ENCODE results near the gene ZMYM1. TPM values are rescaled to one million over a fixed set of nuclear protein-coding genes. Genes with fewer than 3 reads are reported as not detected.
A peak's percentile ranks its signal among the peaks of the same experiment; 100 is the strongest.

ZMYM1 gene
- total RNA-seq (10 to 100 TPM; 13.7 to 26.5 (median 17.6) TPM), total RNA-seq (3.1 to 49.2 (median 19.7) reads per million in 29 experiments)
- total RNA-seq (2013), result 23.9 TPM

DNA sequence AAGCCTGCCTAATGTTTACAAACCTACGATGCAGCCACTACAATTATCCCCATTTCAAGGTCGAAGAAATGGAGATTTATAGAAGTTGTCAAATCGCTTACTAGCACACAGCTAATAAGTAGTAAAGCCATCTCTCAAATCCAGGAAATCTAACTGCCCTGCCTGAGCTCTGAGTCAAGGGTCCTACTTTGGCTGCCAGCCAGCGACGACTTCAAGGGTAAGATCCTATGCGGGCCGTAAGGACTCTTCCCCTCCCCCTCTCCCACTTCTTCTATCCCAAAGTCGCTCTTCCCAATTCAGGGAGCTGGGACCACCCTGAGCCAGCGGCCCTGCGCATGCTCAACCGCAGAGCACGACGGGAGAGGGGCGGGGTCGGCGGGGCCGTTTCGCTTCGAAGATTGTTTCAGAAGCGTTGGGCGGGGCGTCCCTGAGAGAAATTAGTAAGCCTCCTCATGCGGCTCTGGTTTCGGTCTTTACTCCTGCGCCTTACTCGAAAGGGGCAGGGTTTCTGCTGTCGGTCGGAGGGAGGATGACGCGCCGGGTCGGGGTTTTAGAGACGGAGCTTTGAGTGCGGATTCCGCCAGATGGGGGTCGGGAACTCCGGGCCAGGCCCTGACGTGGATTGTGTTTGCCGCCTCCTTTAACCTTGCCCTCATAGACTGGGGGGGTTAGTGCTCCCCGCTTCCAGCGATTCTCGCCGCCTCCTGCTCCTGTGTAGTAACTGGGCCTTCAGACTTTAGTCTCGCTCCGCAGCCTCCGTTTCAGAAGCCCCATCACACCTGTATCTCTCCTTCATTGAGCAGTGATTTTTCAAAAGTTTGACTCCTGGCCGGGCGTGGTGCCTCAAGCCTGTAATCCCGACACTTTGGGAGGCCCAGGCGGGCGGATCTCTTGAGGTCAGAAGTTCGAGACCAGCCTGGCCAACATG lies at the start of gene ZMYM1:
Gene ZMYM1, plus strand, starts transcription at position 383 of the 928 bp plus-strand sequence. CDS start 14,603 bp downstream, outside the sequence.
- Histone ChIP-seq H3K36me3 (ENCODE audit: control insufficient read depth in 2 of 2, extremely low read depth in 1 of 2, insufficient read depth in 1 of 2, low read length in 1 of 2) (no peaks in the 10 kb centered on the region), H3K4me1 (ENCODE audit: control insufficient read depth in 1 of 2, extremely low read depth in 1 of 2, insufficient read depth in 2 of 2, low read length in 2 of 2) (peaks cover 2 to 22% of the 10 kb centered on the region in 2 experiments), H3K27me3 (replicated peaks in 1 of 2; ENCODE audit: control insufficient read depth in 2 of 2, extremely low read depth in 1 of 2, insufficient read depth in 2 of 2, low read length in 1 of 2) (peaks cover 0 to 7% of the 10 kb centered on the region in 2 experiments), H3K4me3 (ENCODE audit: control insufficient read depth in 1 of 2, extremely low read depth in 1 of 2, low read length in 1 of 2) (peak within 1 kb of the TSS; percentile 60 to 90), H3K27ac (ENCODE audit: low read length) (peak within 1 kb of the TSS; percentile 85), H3K9me3 (no peaks in the 10 kb centered on the region)
- peak; percentile 54 to 84 (median 73) for DNase-seq
- peaks cover 13% of the 10 kb centered on the region for H3K36me3 Mint-ChIP-seq
- peaks cover 8 to 13% of the 10 kb centered on the region in 2 donors for H3K27me3 Mint-ChIP-seq
- peak within 1 kb of the TSS; percentile 97 to 99 (median 98) for H3K4me3 Mint-ChIP-seq
- H3K4me1 Mint-ChIP-seq, result peaks cover 39 to 45% (median 42%) of the 10 kb centered on the region in 3 donors
- ChIA-PET POLR2A (interaction anchor here in 1 of 2 donors (0.6 kb wide), 1 partner anchor 215 kb away, joined by 3 read pairs; no protein-coding TSS in a partner anchor), CTCF (interaction anchor here (0.6 to 1.3 kb wide), 5 partner anchors 17 to 692 kb away, joined by 3 read pairs; no protein-coding TSS in a partner anchor)
- no peaks in the 10 kb centered on the region for H3K9me3 Mint-ChIP-seq
- peak within 1 kb of the TSS; percentile 99 for H3K27ac Mint-ChIP-seq
- peak; percentile 91 to 92 (median 91) for ATAC-seq (replicated peaks in 1 of 4)
- under 1% methylated on average over 45 of the region's 52 CpGs for WGBS (ENCODE audit: insufficient coverage)

DNA sequence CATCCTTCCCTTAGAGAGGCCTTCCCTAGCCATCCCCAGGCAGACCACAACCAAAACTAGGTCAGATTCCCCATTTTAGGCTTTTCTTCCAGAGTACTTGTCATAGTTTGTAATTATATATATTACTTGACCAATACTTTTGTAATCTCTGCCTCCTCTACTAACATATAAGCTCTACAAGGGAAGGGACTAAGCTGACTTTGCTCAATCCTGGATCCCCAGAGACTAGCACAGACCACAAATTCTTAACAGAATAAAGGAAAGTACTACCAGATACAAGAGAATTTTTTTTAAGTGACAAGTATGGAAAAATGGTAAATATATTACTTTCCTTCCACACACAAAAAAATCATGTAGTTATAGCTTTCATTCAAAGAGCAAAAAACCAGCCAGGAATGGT lies 49.4 kb upstream of the ZMYM1 start:
- H3K9me3 Mint-ChIP-seq, result peaks cover 0 to 10% (median 4%) of the 10 kb centered on the region in 3 donors
- H3K27ac Mint-ChIP-seq, result peak overlapping the region in 1 of 2 donors; percentile 63
- Histone ChIP-seq H3K27ac (ENCODE audit: low read length) (no peak overlapping the region), H3K4me3 (ENCODE audit: control insufficient read depth in 1 of 2, extremely low read depth in 1 of 2, low read length in 1 of 2) (no peak overlapping the region), H3K36me3 (ENCODE audit: control insufficient read depth in 2 of 2, extremely low read depth in 1 of 2, insufficient read depth in 1 of 2, low read length in 1 of 2) (peaks cover 0 to 11% of the 10 kb centered on the region in 2 donors), H3K9me3 (no peaks in the 10 kb centered on the region), H3K4me1 (ENCODE audit: control insufficient read depth in 1 of 2, extremely low read depth in 1 of 2, insufficient read depth in 2 of 2, low read length in 2 of 2) (peaks cover 7 to 20% of the 10 kb centered on the region in 2 experiments), H3K27me3 (replicated peaks in 1 of 2; ENCODE audit: control insufficient read depth in 2 of 2, extremely low read depth in 1 of 2, insufficient read depth in 2 of 2, low read length in 1 of 2) (no peaks in the 10 kb centered on the region)
- ChIA-PET CTCF (interaction anchor here (0.6 to 1.2 kb wide), 3 partner anchors 38 to 110 kb away, joined by 3 to 4 read pairs (median 3); partner anchors contain the start of gene TMEM35B (in 1 of the 2)), POLR2A (no interaction called here)
- ATAC-seq (replicated peaks in 1 of 4) (no peak), DNase-seq (no peak)
- H3K27me3 Mint-ChIP-seq, result no peaks in the 10 kb centered on the region
- H3K4me3 Mint-ChIP-seq, result peak overlapping the region; percentile 90 to 97 (median 96)
- peaks cover 31% of the 10 kb centered on the region for H3K36me3 Mint-ChIP-seq
- peaks cover 45 to 51% (median 51%) of the 10 kb centered on the region in 3 donors for H3K4me1 Mint-ChIP-seq

- peaks cover 45 to 51% (median 50%) of the 10 kb centered on the region in 3 donors for H3K4me1 Mint-ChIP-seq
- peaks cover 0 to 11% of the 10 kb centered on the region in 2 donors for H3K36me3 ChIP-seq (ENCODE audit: control insufficient read depth in 2 of 2, extremely low read depth in 1 of 2, insufficient read depth in 1 of 2, low read length in 1 of 2)
- peaks cover 7 to 20% of the 10 kb centered on the region in 2 experiments for H3K4me1 ChIP-seq (ENCODE audit: control insufficient read depth in 1 of 2, extremely low read depth in 1 of 2, insufficient read depth in 2 of 2, low read length in 2 of 2)
- H3K27ac Mint-ChIP-seq, result peak overlapping the region; percentile 98 to 99
- no peak overlapping the region for H3K27ac ChIP-seq (ENCODE audit: low read length)
- POLR2A ChIA-PET, result interaction anchor here in 1 of 2 donors (0.6 kb wide), 1 partner anchor 597 kb away, joined by 3 read pairs; no protein-coding TSS in a partner anchor
- H3K27me3 ChIP-seq (replicated peaks in 1 of 2; ENCODE audit: control insufficient read depth in 2 of 2, extremely low read depth in 1 of 2, insufficient read depth in 2 of 2, low read length in 1 of 2), result no peaks in the 10 kb centered on the region
- DNase-seq (no peak), ATAC-seq (replicated peaks in 1 of 4) (no peak)
- H3K36me3 Mint-ChIP-seq, result peaks cover 31% of the 10 kb centered on the region
- H3K9me3 ChIP-seq, result no peaks in the 10 kb centered on the region
- H3K27me3 Mint-ChIP-seq, result no peaks in the 10 kb centered on the region
- H3K4me3 ChIP-seq (ENCODE audit: control insufficient read depth in 1 of 2, extremely low read depth in 1 of 2, low read length in 1 of 2), result peak overlapping the region; percentile 21 to 76
- H3K4me3 Mint-ChIP-seq, result peak overlapping the region; percentile 90 to 97 (median 96)
- CTCF ChIA-PET, result interaction anchor here in 1 of 2 donors (0.6 kb wide), 1 partner anchor 110 kb away, joined by 3 read pairs; no protein-coding TSS in a partner anchor
- peaks cover 0 to 10% (median 4%) of the 10 kb centered on the region in 3 donors for H3K9me3 Mint-ChIP-seq
- no CpG with 5 or more reads among the region's 5 CpGs for WGBS (ENCODE audit: insufficient coverage)
Measured at GRCh38 chr1:35030338-35030737, 48.8 kb upstream of the ZMYM1 start.

DNA sequence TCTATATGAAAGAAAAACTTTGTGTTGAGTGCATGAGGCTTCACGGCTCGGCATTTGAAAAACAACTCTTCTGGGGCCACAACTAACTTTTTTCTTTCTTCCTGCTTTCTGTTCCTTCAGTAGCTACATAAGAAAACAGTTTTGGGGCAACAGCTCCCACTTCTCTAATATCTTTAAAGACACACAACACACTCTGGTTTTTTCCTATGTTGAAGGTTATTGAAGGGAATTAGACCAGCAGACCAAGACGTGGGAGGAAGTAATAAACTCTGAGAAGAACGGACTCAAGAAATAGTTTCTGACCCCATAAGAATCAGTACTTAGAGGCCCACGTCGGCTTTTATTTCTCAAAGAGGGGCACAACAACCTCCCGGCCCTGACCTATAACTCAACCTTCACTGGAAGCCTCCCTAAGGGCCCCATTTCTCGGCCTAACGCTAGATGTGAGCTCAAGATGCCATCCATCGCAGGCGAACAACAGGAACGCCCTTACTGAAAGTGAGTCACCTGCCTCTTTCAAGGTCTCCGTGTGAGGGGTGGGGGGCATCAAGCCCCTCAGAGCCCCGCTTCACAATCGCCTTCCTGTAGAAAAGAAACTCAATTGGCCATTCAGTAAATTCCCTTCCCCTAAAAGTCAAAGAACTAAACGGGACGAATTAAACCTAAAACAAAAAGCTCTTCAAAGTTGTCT lies 48.3 kb upstream of the ZMYM1 start:
- peak in 3 of 4 experiments; percentile 48 to 58 (median 50) for ATAC-seq (replicated peaks in 1 of 4)
- Histone ChIP-seq H3K27ac (ENCODE audit: low read length) (peak overlapping the region; percentile 53), H3K9me3 (no peaks in the 10 kb centered on the region), H3K36me3 (ENCODE audit: control insufficient read depth in 2 of 2, extremely low read depth in 1 of 2, insufficient read depth in 1 of 2, low read length in 1 of 2) (peaks cover 0 to 9% of the 10 kb centered on the region in 2 donors), H3K27me3 (replicated peaks in 1 of 2; ENCODE audit: control insufficient read depth in 2 of 2, extremely low read depth in 1 of 2, insufficient read depth in 2 of 2, low read length in 1 of 2) (no peaks in the 10 kb centered on the region), H3K4me3 (ENCODE audit: control insufficient read depth in 1 of 2, extremely low read depth in 1 of 2, low read length in 1 of 2) (peak overlapping the region; percentile 76 to 89), H3K4me1 (ENCODE audit: control insufficient read depth in 1 of 2, extremely low read depth in 1 of 2, insufficient read depth in 2 of 2, low read length in 2 of 2) (peaks cover 7 to 20% of the 10 kb centered on the region in 2 experiments)
- peaks cover 40 to 47% (median 45%) of the 10 kb centered on the region in 3 donors for H3K4me1 Mint-ChIP-seq
- H3K27ac Mint-ChIP-seq, result peak overlapping the region; percentile 98 to 99
- DNase-seq, result peak in 29 of 35 experiments; percentile 3 to 43 (median 11)
- peaks cover 0 to 10% (median 4%) of the 10 kb centered on the region in 3 donors for H3K9me3 Mint-ChIP-seq
- WGBS (ENCODE audit: insufficient coverage), result 0% methylated on average over 5 of the region's 17 CpGs
- peak overlapping the region; percentile 90 to 97 (median 96) for H3K4me3 Mint-ChIP-seq
- ChIA-PET CTCF (no interaction called here), POLR2A (interaction anchor here in 1 of 2 donors (0.6 to 0.8 kb wide), 2 partner anchors 50 to 596 kb away, joined by 3 read pairs; no protein-coding TSS in a partner anchor)
- no peaks in the 10 kb centered on the region for H3K27me3 Mint-ChIP-seq
- peaks cover 26% of the 10 kb centered on the region for H3K36me3 Mint-ChIP-seq

DNA sequence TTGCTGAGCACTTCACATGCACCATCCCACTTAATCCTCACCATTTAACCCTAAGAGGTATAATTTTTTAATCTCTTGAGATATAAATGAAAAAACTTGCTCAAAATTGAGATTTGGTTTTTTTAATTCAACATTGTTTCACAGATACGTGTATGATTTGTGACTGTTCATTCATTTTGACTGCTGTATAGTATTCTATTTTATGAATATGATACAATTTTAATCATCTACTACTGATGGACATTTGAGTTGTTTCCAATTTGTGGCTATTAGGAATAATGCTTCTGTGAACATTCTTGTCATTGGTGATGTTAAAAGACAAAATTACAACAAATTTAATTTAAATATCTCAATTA lies 46.8 kb upstream of the ZMYM1 start:
- peaks cover 18% of the 10 kb centered on the region for H3K36me3 Mint-ChIP-seq
- peaks cover 0 to 10% (median 4%) of the 10 kb centered on the region in 3 donors for H3K9me3 Mint-ChIP-seq
- H3K27me3 Mint-ChIP-seq, result no peaks in the 10 kb centered on the region
- Histone ChIP-seq H3K27me3 (replicated peaks in 1 of 2; ENCODE audit: control insufficient read depth in 2 of 2, extremely low read depth in 1 of 2, insufficient read depth in 2 of 2, low read length in 1 of 2) (no peaks in the 10 kb centered on the region), H3K36me3 (ENCODE audit: control insufficient read depth in 2 of 2, extremely low read depth in 1 of 2, insufficient read depth in 1 of 2, low read length in 1 of 2) (peaks cover 0 to 2% of the 10 kb centered on the region in 2 donors), H3K9me3 (no peaks in the 10 kb centered on the region), H3K4me1 (ENCODE audit: control insufficient read depth in 1 of 2, extremely low read depth in 1 of 2, insufficient read depth in 2 of 2, low read length in 2 of 2) (peaks cover 7 to 20% of the 10 kb centered on the region in 2 experiments), H3K27ac (ENCODE audit: low read length) (no peak overlapping the region), H3K4me3 (ENCODE audit: control insufficient read depth in 1 of 2, extremely low read depth in 1 of 2, low read length in 1 of 2) (no peak overlapping the region)
- ChIA-PET CTCF (interaction anchor here (0.6 kb wide), 4 partner anchors 12 to 170 kb away, joined by 3 to 4 read pairs (median 4); no protein-coding TSS in a partner anchor), POLR2A (interaction anchor here in 1 of 2 donors (0.6 kb wide), 1 partner anchor 159 kb away, joined by 3 read pairs; no protein-coding TSS in a partner anchor)
- peaks cover 30 to 36% (median 33%) of the 10 kb centered on the region in 3 donors for H3K4me1 Mint-ChIP-seq
- ATAC-seq (replicated peaks in 1 of 4) (no peak), DNase-seq (no peak)
- no CpG with 5 or more reads among the region's 1 CpG for WGBS (ENCODE audit: insufficient coverage)
- peak overlapping the region in 2 of 3 donors; percentile 90 to 97 for H3K4me3 Mint-ChIP-seq
- H3K27ac Mint-ChIP-seq, result peak overlapping the region in 1 of 2 donors; percentile 28

Measured in T-cell (primary cell).